ENCODE data around the gene SPDYE5. TPM values are rescaled to one million over a fixed set of nuclear protein-coding genes. Genes with fewer than 3 reads are reported as not detected.
"Not testable (repeated sequence)": the region's sequence is repeated elsewhere in the genome, so short reads cannot be mapped to it uniquely, and the experiment has no call there.

SPDYE5 gene
- total RNA-seq (2014; rRNA removed; shearing (Covaris generic)), result not detected in 2 replicates

- H3K4me3 ChIP-seq; H3K36me3 ChIP-seq; H3K4me1 ChIP-seq; DNase-seq; H3K9me3 ChIP-seq (replicated peaks); H3K27ac ChIP-seq; H3K27me3 ChIP-seq: not testable (repeated sequence)
Observed at GRCh38 chr7:75492020-75492419, at the start of gene SPDYE5. Gene SPDYE5, plus strand, starts transcription at chr7:75492320. Its CDS starts 1,728 bp downstream, at chr7:75494048.

- peak overlapping the region; percentile 68 for H3K27ac ChIP-seq
- H3K9me3 ChIP-seq (replicated peaks); H3K27me3 ChIP-seq; H3K4me1 ChIP-seq: not testable (repeated sequence)
- H3K4me3 ChIP-seq, result peak overlapping the region; percentile 94
- H3K36me3 ChIP-seq, result peaks cover 19% of the 10 kb centered on the region
- DNase-seq, result peak; percentile 67 to 71
Observed at GRCh38 chr7:75442465-75443111, 49.5 kb upstream of the SPDYE5 start.

- not testable (repeated sequence) for H3K27me3 ChIP-seq; H3K27ac ChIP-seq; H3K4me1 ChIP-seq; DNase-seq; H3K9me3 ChIP-seq (replicated peaks); H3K36me3 ChIP-seq; H3K4me3 ChIP-seq
Observed at GRCh38 chr7:75449946-75450345, 42.2 kb upstream of the SPDYE5 start.

- not testable (repeated sequence) for H3K27ac ChIP-seq; H3K9me3 ChIP-seq (replicated peaks); H3K4me1 ChIP-seq; H3K4me3 ChIP-seq; DNase-seq; H3K27me3 ChIP-seq; H3K36me3 ChIP-seq
Observed at GRCh38 chr7:75452494-75452955, 39.6 kb upstream of the SPDYE5 start.

GRCh38 chr7:75456403-75456802 is 35.7 kb upstream of the SPDYE5 start:
- DNase-seq; H3K4me1 ChIP-seq; H3K9me3 ChIP-seq (replicated peaks); H3K27ac ChIP-seq; H3K4me3 ChIP-seq; H3K36me3 ChIP-seq; H3K27me3 ChIP-seq: not testable (repeated sequence)

- not testable (repeated sequence) for H3K27ac ChIP-seq
Observed at GRCh38 chr7:75458034-75458433, 34.1 kb upstream of the SPDYE5 start.

GRCh38 chr7:75460541-75460940 is 31.6 kb upstream of the SPDYE5 start:
- H3K4me1 ChIP-seq; H3K27me3 ChIP-seq; DNase-seq; H3K4me3 ChIP-seq; H3K36me3 ChIP-seq; H3K9me3 ChIP-seq (replicated peaks); H3K27ac ChIP-seq: not testable (repeated sequence)

More at GRCh38 chr7:75458034-75458433, 34.1 kb upstream of the SPDYE5 start:
- H3K4me3 ChIP-seq; H3K27me3 ChIP-seq; DNase-seq; H3K9me3 ChIP-seq (replicated peaks); H3K4me1 ChIP-seq; H3K36me3 ChIP-seq: not testable (repeated sequence)

- not testable (repeated sequence) for H3K27ac ChIP-seq; H3K36me3 ChIP-seq; DNase-seq; H3K4me3 ChIP-seq; H3K27me3 ChIP-seq; H3K4me1 ChIP-seq; H3K9me3 ChIP-seq (replicated peaks)
Observed at GRCh38 chr7:75470166-75470565, 22.0 kb upstream of the SPDYE5 start.

- not testable (repeated sequence) for H3K27ac ChIP-seq; H3K27me3 ChIP-seq; H3K9me3 ChIP-seq (replicated peaks); H3K36me3 ChIP-seq; DNase-seq; H3K4me3 ChIP-seq; H3K4me1 ChIP-seq
Observed at GRCh38 chr7:75477457-75477856, 14.7 kb upstream of the SPDYE5 start.

GRCh38 chr7:75480313-75480712 is 11.8 kb upstream of the SPDYE5 start:
- DNase-seq; H3K4me1 ChIP-seq; H3K27ac ChIP-seq; H3K36me3 ChIP-seq; H3K9me3 ChIP-seq (replicated peaks); H3K4me3 ChIP-seq; H3K27me3 ChIP-seq: not testable (repeated sequence)

GRCh38 chr7:75485355-75485978 is 6.7 kb upstream of the SPDYE5 start:
- H3K9me3 ChIP-seq (replicated peaks); H3K27me3 ChIP-seq; H3K36me3 ChIP-seq; H3K4me1 ChIP-seq: not testable (repeated sequence)
- peak; percentile 10 to 29 for DNase-seq
- Histone ChIP-seq H3K27ac (peak overlapping the region; percentile 58), H3K4me3 (peak overlapping the region; percentile 100)

- Histone ChIP-seq H3K27ac (peak within 1 kb of the TSS; percentile 58), H3K4me3 (peak within 1 kb of the TSS; percentile 100)
- H3K9me3 ChIP-seq (replicated peaks); H3K36me3 ChIP-seq; H3K4me1 ChIP-seq; H3K27me3 ChIP-seq: not testable (repeated sequence)
- peak; percentile 94 to 96 for DNase-seq
Observed at GRCh38 chr7:75485979-75486643, 6.0 kb upstream of the SPDYE5 start, which contains the start of gene POM121C. Gene POM121C, minus strand, starts transcription at chr7:75486299. Its CDS starts 44,803 bp downstream, at chr7:75441496.

- not testable (repeated sequence) for H3K9me3 ChIP-seq (replicated peaks); H3K4me1 ChIP-seq; H3K27ac ChIP-seq; DNase-seq; H3K36me3 ChIP-seq; H3K27me3 ChIP-seq; H3K4me3 ChIP-seq
Observed at GRCh38 chr7:75509033-75509432, 16.9 kb downstream of the SPDYE5 start.

- H3K4me3 ChIP-seq; H3K9me3 ChIP-seq (replicated peaks); H3K4me1 ChIP-seq; DNase-seq; H3K27ac ChIP-seq; H3K27me3 ChIP-seq: not testable (repeated sequence)
- H3K36me3 ChIP-seq, result peaks cover 49% of the 10 kb centered on the region
Observed at GRCh38 chr7:75518842-75519241, 26.7 kb downstream of the SPDYE5 start.

- not testable (repeated sequence) for H3K27me3 ChIP-seq; DNase-seq; H3K27ac ChIP-seq; H3K4me1 ChIP-seq; H3K9me3 ChIP-seq (replicated peaks); H3K4me3 ChIP-seq
- H3K36me3 ChIP-seq, result peaks cover 55% of the 10 kb centered on the region
Observed at GRCh38 chr7:75521727-75522126, 29.6 kb downstream of the SPDYE5 start.
